ENCODE data around the gene RBP5.

The RBP5 gene

DNA sequence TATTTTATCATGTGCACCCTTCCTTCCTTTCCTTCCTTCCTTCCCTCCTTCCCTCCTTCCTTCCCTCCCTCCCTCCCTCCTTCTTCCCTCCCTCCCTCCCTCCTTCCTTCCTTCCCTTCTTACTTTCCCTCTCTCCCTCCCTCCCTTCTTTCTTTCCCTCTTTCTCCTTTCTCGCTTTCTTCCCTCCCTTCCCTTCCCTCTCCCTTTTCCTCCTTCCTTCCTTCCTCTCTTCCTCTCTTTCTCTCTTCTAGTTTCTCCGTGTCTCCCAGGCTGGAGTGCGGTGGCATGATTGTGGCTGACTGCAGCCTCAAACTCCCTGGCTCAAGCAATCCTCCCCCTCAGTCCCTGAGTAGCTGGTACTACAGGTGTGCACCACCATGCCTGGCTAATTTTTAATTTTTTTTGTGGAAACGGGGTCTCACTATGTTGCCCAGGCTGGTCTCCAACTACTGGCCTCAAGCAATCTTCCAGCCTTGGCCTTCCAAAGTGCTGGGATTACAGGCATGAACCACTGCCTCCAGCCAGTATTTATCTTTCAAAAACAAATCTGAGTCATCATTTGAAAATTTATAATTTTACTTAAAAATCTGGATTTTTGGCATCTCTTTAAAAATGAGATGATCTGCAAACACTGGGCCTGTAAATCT, 27.5 kb downstream of the RBP5 start:
- no peak for DNase-seq (ENCODE audit: low spot score)

DNA sequence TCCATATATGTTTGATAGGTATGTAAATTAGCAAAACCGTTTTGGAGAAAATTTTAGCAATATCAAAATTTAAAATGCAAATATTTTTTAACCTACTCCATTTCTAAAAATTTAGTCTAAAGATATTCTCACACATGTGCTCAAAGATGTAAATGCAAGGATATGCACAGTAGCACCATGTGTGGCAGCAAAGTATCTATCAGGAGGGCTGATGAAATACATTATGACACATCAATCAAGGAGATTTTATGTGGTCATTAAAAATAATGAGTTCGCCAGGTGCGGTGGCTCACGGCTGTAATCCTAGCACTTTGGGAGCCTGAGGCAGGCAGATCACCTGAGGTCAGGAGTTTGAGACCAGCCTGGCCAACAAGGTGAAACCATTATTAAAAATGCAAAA, 28.4 kb downstream of the RBP5 start:
- DNase-seq (ENCODE audit: low spot score): no peak

DNA sequence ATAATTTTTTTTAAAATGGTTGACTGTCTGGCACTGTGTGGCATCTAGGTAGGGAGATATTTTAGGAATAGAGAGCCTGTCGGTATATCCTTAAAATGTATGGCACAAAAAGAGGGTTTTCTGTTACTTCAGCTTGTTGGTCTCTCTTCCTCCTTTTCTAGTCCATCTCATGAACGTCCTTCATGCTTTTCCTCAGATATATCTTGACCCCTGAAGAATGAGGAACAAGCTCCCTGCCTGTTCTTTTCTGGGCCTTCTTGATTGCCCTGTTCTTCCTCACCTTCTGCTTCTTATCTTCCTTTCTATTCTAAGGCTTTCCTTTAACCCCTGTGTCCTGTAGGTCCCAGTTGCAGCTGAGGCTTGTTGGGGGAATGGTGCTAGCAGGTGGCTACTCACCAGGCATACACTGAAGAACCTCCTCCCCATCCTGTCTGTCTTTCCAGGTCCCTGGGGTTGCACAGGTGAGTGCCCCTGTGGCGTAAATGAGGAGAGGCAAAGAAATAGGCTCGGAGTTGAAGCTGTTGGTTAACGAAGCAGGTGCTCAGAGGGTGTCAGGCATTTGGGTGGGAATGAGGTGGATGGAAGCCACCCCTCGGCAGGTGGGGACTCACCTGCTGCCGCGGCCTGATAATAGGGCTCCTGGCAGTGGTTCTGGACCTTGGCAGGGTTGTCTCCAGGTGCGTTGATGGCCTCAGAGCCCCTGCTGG, 29.2 kb downstream of the RBP5 start:
- no peak for DNase-seq (ENCODE audit: low spot score)

DNA sequence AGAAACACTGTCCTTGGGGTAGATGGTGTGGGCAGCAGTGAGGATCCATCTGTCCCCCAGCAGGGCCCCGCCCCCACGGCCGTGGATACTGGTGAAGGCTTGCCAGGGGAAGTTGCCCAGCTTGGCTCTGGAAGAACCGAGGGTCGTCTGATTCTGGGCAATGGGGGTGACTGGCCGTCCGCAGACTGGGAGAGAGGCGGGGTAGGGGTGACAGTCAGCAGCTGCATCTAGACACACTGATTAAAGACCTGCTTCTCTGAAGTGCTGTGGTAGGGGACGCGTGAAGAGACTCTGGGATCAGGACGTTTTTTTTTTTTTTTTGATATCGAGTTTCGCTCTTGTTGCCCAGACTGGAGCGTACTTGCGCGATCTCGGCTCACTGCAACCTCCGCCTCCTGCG, 31.7 kb downstream of the RBP5 start:
- DNase-seq (ENCODE audit: low spot score): no peak

DNA sequence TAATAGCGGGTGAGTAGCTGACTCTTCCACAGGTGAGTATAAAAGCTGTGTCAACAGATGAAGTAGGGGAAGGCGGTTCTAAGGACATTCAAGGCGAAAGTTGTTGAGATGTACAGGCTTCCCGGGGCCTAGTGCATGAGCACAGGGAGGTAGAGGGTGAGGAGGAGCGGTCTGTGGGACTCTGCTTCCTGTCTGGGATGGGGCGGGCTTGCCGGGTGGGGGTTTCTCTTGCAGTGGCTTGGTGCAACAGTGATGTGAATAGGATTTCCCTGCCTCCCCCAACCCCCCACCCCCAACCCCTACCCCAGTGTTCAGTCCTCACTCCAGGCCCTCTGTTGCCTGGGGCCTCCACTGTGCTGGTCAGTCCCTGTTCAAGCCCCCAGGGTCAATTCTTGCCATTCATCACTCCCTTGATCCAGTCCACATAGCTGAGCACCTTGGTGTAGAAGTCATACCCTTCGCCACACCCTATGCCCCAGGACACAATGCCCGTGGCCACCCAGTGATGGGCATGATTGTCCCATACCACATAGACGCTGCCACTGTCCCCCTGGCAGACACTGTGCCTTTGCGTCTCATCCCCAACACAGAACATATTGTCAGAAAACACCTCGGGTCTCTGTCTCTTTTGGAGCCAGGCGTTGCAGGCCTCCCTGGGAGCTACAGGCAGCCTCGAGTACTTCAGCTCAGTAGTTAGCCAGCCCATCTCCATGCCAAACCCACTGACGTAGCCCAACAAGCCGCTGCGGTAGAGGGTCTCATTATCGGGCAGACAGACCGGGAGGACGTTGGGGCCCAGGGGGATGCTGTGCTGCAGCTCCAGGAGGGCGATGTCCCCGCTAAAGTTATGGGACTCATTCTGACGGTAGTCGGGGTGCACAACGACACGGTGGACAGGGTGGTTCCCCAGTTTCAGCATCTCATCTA, 32.4 kb downstream of the RBP5 start:
- DNase-seq (ENCODE audit: low spot score): no peak

DNA sequence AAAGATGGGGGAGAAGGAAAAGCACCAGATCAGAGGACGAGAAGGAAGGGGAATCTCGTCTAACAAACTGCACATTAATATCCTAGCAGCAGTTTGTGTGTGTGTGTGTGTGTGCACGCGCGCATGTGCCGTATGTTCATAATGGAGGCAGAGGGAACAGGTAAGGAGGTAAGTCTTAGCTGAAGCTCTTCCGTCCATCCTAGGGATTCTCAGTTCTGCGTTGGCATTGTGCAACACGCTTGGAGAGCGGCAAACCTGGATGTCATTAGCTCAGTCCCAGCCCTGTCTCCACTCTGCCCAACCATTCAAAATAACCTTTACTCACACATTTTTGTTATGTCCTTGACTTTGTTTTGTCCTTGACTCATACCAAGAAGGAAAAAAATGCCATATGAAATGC, 34.8 kb downstream of the RBP5 start:
- no peak for DNase-seq (ENCODE audit: low spot score)

DNA sequence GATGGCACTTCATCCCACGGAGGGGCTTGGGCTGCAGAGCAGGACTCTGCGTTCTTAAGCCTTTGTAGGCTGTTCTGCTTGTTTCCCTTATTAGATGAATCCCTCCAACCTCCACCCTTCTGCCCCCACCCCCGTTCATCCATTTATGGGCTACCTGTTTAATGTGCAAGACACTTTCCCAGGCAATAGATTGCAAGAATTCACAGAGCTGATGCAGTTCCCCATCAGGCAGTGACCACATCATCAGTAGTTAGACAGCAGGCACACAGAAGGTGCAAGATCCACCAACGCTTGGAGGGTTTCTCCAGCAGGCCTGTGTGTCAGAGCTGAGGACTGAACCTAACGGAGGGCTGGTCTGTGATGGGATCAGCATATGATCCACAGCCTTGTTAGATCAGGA, 35.2 kb downstream of the RBP5 start:
- no peak for DNase-seq (ENCODE audit: low spot score)

DNA sequence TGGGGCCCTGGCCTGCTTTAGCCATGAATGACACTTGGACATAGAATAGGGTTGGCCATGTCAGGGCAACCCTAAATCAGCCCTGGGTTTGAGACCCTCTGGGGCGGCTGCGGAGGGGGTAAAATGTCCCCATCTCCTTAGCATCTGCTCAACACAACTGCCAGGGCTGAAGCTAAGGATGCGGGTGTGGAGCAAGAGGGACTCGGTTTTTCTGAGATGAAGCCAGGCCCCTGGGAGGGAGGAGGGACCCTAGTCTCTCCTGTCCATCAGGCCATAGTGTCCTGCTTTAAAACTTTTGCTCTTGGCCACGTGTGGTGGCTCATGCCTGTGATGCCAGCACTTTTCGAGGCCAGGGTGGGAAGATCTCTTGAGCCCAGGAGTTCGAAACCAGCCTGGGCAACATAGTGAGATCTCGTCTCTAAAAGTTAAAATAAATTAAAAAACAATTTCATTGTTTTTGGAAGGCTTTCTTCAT, 35.7 kb downstream of the RBP5 start:
- DNase-seq (ENCODE audit: low spot score): no peak

DNA sequence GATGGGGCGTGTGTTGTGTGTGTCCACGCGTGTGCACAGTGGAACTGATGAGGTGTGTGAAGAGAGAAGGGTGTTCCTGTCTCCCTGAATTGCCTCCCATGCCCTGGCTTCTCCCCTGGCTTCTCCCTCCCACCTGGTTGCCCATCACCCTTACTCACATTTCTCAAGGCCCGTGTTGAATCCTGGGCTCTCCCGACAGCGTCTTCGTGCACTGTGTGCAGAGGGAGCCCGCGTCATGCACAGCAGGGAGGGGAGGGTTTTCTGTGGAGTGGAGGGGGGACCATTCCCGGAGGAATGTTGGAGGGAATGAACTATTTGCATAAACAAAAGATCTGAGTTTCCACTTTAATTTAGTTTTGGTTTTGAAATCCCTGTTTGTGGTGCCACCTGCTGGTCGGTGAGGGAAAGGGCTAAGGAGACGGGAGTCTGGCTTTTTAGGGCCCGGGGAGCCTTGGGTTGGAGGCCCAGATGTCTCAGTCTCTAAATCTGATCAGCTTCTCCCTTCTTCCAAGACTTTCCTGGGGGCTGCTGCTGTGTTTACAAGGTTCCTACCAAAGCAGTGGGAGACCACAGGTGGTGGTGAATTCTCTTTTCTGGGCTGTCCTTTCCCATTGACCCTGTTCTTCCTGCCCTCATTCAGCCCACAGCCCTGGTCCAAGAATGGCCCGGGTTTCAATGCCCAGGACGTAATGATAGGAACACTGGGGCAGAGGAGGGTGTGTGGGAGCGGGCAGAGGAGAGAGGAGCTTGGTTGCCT, 36.3 kb downstream of the RBP5 start, which contains the start of gene C1R:
TSS of gene C1R (minus strand) at position 217 of the 757 bp plus-strand sequence. CDS start at position 160, 57 bp downstream.
- DNase-seq (ENCODE audit: low spot score): peak; percentile 73

DNA sequence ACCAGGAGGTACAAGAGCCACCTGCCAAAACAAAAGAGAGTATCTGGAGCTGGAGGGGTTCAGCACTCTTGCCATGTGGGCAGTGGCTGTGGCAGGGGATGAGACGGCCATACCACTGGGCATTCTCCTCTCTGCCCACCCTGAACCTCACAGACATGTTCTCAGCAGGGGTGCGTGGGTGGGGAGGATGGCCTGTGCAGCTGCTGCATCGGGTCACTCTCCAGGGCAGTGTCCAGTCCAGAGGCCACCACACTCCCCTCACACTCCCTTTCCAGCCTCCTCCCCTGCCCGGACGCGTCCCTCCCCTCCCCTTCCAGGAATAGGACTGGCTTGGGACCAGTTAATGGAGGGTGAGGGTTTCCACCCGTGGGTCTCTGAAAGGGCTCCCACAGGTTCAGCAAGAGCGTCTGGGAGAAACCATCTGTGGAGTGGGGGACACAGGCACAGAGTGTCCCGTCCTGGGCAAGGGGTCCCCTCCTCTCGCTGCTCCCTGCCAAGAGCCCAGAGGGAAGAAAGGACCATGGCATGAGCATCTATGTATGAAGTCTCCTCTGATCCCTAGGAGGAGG, 36.9 kb downstream of the RBP5 start:
- no peak for DNase-seq (ENCODE audit: low spot score)

DNA sequence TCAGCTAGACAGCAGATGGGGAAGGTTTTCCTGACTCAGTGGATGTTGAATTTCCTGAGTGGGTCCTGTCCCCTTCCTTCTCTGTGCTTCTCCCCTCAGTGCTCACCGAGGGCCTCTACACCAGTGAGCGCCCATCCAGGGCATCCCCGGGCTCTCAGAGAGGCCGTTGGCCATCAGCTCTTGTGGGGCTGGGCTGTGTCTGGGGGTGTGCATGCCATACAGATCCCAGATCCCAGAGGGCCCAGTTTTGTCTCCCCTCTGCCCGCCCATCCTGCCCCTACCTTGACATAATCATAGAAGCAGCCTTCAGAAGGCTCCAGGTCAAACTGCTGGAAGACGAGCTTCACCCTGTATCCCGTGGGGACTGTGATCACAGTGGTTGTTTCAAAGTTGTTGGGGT, 37.5 kb downstream of the RBP5 start:
- DNase-seq (ENCODE audit: low spot score): no peak

DNA sequence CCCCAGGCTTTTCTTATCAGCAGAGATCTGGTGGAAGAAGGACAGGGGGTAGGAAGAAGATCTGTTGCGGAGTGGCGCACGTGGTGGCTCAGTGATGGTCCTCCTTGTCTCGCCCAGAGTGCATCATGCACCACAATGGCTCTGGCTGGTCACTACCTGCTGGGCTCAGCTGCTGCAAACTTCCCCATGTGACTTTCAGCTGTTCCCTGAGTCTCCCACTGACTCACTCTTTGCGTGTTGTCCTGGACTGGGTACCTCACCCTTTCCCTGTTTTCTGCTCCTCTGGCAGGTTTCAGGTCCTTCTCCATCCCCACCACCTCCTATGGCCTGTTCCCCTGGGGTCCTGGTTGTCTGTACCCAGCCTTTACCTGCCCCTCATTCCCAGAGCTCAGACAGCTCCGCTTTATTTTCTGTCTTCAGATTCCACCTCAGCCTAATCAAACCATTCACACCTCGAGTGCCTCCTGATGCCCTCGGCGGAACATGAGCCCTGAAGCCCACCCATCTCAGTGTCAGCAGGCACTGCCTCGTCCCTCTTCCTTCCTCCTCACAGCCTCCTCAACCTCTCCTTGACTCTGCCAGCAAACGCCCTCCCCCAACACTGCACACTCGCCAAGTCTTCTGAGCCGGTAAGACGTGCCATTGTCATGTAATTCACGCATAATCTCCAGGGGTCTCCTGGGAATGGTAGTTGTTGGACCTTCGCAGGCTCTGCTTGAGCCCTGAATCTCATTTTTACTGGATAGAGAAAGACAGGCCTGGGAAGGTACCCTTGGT, 38.3 kb downstream of the RBP5 start:
- DNase-seq (ENCODE audit: low spot score): no peak

DNA sequence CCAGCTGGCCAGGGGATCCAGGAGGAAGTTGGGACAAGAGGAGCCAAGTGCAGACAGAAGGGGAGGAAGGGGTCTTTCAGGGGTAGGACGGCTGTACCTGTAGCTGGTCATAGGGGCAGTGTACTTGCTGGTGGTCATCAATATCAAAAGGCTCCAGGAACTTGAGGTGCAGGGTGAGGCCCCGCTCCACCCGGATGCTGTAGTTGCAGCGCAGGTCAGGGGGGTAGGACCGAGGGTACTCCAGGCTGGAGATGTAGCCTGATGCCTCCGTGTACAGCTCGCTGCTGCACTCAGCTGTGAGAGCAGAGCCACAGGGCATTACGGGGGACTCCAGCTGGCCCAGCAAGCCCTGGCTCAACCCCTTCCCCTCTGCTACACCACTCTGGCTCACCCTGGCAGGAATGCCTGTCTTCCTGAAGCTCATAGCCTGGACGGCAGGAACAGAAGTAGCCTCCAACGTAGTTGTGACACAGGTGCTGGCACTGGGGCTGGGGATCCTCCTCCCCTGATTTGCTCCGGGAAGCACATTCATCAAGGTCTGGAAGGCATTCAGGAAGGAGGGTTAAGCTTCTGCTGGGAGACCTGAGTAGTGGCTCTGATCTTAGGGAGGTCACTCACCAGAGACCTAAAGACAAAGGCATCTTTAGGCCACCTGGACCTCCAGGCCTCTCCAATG, 39.4 kb downstream of the RBP5 start:
- DNase-seq (ENCODE audit: low spot score): no peak

DNA sequence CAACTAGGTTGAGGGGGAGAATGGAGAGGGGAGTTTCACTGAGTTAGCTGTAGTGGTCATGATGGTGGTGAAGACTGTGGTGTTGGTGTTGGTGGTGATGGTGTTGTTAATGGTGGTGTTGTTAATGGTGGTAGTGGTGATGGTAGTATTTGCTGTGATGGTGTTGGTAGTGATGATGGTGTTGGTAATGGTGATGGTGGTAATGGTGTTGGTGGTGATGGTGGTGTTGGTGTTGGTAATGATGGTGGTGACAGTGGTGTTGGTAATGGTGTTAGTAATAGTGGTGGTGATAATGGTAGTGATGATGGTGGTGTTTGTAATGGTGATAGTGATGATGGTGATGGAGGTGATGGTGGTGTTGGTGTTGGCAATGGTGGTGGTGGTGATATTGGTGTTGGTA, 45.6 kb downstream of the RBP5 start:
- DNase-seq (ENCODE audit: low spot score): no peak

DNA sequence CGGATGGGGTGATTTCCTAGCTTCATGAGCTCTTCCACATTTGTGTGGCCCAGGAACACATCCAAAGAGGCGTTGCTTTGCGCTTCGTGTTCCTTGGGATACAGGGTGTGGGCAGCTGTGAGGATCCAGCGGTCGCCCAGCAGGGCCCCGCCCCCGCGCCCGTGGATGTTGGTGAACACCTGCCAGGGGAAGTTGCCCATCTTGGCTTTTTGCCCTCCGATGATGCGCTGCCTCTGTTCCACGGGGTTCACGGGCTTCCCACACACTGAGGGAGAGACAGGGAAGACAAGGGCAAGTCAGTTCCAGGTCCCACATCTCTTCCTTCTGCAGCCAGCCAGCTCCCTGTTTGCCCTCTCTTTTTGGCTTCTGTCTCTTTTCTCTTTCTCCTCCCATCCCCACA, 47.7 kb downstream of the RBP5 start:
- no peak for DNase-seq (ENCODE audit: low spot score)

DNA sequence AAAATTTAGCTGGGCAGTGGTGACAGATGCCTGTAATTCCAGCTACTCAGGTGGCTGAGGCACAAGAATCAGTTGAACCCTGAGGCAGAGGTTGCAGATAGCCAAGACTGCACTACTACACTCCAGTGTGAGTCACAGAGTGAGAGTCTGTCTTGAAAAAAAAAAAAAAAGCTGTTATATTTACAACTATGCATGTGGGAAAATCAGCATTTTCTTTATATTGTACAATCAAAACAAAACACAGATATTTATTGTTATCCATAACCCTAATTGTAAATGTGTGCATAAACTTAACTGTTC, 48.9 kb downstream of the RBP5 start:
- DNase-seq (ENCODE audit: low spot score): no peak

DNA sequence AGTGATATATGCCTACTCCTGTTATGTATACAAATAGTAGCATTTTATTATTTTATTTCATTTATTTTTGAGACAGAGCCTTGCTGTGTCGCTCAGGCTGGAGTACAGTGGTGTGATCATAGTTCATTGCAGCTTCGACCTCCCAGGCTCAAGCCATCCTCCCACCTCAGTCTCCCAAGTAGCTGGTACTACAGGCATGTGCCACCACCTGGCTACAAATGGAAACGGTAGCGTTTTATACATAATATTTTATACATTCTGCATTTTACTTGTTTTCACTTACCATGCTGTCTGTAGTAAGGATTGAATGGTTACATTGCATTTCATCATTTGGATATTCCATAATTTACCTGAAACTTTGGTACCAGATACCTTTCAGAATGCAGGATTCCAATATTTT, 50.5 kb downstream of the RBP5 start:
- no peak for DNase-seq (ENCODE audit: low spot score)

DNA sequence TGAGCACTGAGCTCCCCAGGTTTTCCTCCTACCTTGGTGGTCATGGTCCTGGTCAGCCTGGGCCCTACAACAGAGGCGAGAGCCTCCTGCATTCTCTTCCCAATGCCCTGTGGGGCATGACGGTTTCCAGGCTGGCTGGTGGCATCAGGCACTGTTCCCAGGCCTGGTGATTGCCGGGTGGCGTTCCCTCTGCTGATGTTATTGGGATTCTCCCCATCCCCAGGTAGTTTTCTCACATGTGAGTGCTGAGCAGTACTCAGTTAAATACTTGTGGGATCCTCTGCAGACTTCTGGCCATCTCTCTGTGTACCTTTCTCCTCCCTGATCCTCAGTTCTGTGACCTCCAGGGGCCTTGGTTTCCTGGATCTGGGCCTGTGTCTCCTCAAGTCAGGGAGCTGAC, 52.2 kb downstream of the RBP5 start:
- DNase-seq (ENCODE audit: low spot score): no peak

DNA sequence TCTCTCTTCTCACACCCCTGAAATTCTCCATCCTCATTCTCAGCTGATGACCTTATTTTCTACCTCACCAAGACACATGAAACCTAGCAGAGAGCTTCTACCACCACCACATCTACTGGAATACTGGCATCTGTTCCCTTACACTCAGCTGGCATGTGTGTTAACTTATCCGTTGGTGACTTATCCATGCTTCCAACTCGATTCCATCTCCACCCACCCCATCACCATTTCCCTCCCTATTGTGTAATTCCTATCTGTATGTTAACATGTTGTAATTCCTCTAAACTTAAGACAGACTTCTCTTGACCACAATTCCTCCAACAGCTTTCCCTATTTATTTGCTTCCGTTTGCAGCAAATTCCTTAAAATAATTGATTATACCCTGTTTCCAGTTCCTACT, 52.8 kb downstream of the RBP5 start:
- DNase-seq (ENCODE audit: low spot score): no peak

DNA sequence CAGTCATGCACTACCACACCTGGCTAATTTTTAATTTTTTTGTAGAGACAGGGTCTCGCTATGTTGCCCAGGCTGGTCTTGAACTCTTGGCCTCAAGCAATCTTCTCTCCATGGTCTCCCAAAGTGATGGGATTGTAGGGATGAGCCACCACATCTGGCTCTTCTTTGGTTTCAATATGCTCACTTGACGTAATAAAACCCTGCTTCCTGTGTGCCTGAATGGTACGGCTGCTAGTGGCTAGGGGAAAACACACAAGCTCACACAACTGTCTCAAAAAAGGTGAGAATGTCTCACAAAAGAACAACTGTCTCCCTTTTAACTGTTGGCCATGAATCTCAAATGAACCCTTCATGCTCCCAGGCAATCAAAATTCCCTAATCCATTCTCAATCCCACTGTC, 53.2 kb downstream of the RBP5 start:
- DNase-seq (ENCODE audit: low spot score): no peak

DNA sequence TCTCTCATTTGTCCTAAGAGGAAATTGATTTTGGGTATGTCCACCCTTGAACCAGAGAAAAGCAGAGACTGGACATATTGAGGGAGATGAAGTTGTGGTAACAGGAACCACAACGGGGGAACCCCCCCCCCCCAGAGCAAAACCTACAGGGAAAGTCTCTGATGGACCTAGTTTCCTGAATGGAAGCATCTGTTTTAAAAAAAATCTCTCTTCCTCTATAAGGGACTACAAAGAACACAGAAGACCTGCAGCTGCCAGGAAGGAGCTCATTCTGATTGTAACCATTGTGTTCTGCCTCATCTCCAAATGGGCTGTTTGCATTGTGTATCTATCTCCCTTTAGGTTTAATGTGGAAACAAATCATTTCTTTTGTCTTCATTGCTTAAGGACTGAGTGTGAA, 54.7 kb downstream of the RBP5 start:
- DNase-seq (ENCODE audit: low spot score): no peak

All from CD4-positive, alpha-beta T cell treated with Interleukin-2 at 100 ng/mL for 4 hours (primary cell).